ENCODE data around the gene SCUBE1. TPM values are rescaled to one million over a fixed set of nuclear protein-coding genes. Genes with fewer than 3 reads are reported as not detected.

SCUBE1 gene
- total and polyA plus RNA-seq, 3 donors from 2014 or later, result 11.0 to 28.9 (median 23.5) TPM

GRCh38 chr22:43249789-43250471 lies 93.2 kb downstream of the SCUBE1 start:
- Histone ChIP-seq H3K4me3 (no peak overlapping the region), H3K27ac (no peak overlapping the region), H3K27me3 (no peaks in the 10 kb centered on the region), H3K9me3 (no peaks in the 10 kb centered on the region), H3K4me1 (no peaks in the 10 kb centered on the region), H3K36me3 (ENCODE audit: low read depth, missing control alignments) (no peaks in the 10 kb centered on the region)
- 92 to 93% methylated on average over 12 to 16 of the region's 16 CpGs for WGBS, 2 donors
- TF ChIP-seq, protein P1, sequence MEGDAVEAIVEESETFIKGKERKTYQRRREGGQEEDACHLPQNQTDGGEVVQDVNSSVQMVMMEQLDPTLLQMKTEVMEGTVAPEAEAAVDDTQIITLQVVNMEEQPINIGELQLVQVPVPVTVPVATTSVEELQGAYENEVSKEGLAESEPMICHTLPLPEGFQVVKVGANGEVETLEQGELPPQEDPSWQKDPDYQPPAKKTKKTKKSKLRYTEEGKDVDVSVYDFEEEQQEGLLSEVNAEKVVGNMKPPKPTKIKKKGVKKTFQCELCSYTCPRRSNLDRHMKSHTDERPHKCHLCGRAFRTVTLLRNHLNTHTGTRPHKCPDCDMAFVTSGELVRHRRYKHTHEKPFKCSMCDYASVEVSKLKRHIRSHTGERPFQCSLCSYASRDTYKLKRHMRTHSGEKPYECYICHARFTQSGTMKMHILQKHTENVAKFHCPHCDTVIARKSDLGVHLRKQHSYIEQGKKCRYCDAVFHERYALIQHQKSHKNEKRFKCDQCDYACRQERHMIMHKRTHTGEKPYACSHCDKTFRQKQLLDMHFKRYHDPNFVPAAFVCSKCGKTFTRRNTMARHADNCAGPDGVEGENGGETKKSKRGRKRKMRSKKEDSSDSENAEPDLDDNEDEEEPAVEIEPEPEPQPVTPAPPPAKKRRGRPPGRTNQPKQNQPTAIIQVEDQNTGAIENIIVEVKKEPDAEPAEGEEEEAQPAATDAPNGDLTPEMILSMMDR (IDR thresholded peaks at IDR 0.05), result no peak
- no peak for TF ChIP-seq POLR2A (IDR thresholded peaks at IDR 0.05)
- intact Hi-C loops (cut with DNase I; ENCODE audit: low total_unique reads), result no loop called here
- no peak for DNase-seq

DNA sequence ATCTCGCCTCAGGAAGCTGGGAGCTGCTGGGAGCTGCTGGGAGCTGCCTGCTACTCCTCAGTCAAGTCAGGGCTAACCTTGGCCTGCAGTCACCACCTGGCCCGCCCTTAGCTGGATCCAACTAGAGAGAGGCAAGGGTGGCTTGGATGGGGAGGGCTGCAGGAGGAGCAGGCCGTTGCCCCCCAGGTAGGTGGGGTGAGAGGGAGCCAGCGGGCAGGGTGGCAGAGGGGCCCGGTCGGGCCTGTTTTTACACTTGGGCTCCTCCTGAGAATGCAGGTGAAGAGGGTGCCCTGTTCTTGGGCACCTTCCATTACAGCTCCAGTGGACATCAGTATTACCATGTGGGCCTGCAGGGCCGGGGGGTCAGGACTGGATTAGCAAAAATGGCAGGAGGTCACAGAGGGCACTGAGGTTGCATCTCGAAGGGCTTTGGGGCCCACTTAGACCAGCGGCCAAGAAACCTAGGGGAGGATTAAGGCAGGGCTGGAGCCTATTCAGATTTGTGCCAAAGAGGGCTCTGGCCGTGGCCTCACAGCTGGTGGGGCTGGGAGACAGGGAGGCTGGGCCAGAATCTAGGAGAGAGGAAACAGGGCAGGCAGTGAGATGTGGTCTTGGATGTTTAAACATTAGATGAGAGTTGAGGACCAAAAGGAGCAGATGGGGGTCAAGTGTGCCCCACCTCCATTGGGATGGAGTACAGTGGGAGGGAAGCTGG lies 95.5 kb downstream of the SCUBE1 start:
- Histone ChIP-seq H3K9me3 (no peaks in the 10 kb centered on the region), H3K4me3 (no peak overlapping the region), H3K4me1 (no peaks in the 10 kb centered on the region), H3K27ac (no peak overlapping the region), H3K36me3 (ENCODE audit: low read depth, missing control alignments) (no peaks in the 10 kb centered on the region), H3K27me3 (no peaks in the 10 kb centered on the region)
- intact Hi-C loops (cut with DNase I; ENCODE audit: low total_unique reads), result no loop called here
- TF ChIP-seq POLR2A (IDR thresholded peaks at IDR 0.05), result no peak
- TF ChIP-seq, protein P1 (IDR thresholded peaks at IDR 0.05), result no peak
- 76 to 84% methylated on average over 8 to 10 of the region's 10 CpGs for WGBS, 2 donors
- DNase-seq, result no peak

DNA sequence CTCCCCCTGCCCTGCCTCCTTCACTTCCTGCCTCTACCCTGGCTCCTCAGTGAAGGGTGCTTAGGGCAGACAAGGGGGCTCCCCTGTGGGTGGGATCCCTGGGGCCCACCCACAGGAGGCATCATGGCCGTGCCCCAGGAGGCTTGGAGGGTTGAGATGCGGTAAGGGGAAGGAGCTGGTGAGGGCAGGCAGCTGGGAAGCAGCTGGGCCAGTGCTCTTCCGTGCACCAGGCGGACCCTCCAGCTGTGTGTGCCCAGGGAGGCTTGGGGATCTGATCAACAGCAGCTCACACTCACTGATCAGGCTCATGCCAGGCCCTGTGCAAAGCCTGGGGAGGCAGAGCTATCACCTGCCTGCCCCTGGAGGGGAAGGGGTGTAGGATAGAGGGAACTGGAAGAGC lies 97.0 kb downstream of the SCUBE1 start:
- intact Hi-C loops (cut with DNase I; ENCODE audit: low total_unique reads), result no loop called here
- no peaks in the 10 kb centered on the region for H3K36me3 ChIP-seq (ENCODE audit: low read depth, missing control alignments)

DNA sequence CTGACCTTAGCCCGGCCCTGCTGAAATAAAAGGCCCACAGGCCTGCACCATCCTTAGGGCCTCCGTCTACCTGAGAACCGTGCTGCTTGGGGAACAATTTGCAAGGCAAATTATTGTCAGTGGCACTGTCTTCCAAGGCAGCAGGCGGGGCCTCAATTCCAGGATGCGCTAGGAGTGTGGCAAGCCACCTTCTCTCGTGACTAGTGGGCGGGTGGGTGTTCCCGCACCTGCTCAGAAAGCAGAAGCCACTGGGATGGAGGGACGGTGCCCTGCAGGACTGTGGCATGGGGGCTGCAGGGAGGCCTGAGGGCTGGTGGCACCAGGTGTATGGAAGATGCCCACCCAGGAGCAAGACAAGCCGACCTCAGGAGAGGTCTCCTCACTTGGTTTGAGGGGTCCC lies 97.5 kb downstream of the SCUBE1 start:
- no peaks in the 10 kb centered on the region for H3K9me3 ChIP-seq
- no peak for DNase-seq
- 94 to 95% methylated on average over 8 to 10 of the region's 10 CpGs for WGBS, 2 donors
- TF ChIP-seq, protein P1 (IDR thresholded peaks at IDR 0.05), result no peak
- no peak for TF ChIP-seq POLR2A (IDR thresholded peaks at IDR 0.05)
- H3K4me1 ChIP-seq, result no peaks in the 10 kb centered on the region
- H3K36me3 ChIP-seq (ENCODE audit: low read depth, missing control alignments), result no peaks in the 10 kb centered on the region
- no peak overlapping the region for H3K4me3 ChIP-seq
- no peak overlapping the region for H3K27ac ChIP-seq
- intact Hi-C loops (cut with DNase I; ENCODE audit: low total_unique reads), result no loop called here
- no peaks in the 10 kb centered on the region for H3K27me3 ChIP-seq

More for the DNA sequence above, 97.0 kb downstream of the SCUBE1 start:
- Histone ChIP-seq H3K4me3 (no peak overlapping the region), H3K9me3 (no peaks in the 10 kb centered on the region), H3K27ac (no peak overlapping the region), H3K4me1 (no peaks in the 10 kb centered on the region), H3K27me3 (no peaks in the 10 kb centered on the region)
- 79 to 92% methylated on average over 4 of the region's 4 CpGs for WGBS, 2 donors
- TF ChIP-seq, protein P1 (IDR thresholded peaks at IDR 0.05), result no peak
- no peak for TF ChIP-seq POLR2A (IDR thresholded peaks at IDR 0.05)
- DNase-seq, result no peak
